ENCODE results near the gene STAT3.

DNA sequence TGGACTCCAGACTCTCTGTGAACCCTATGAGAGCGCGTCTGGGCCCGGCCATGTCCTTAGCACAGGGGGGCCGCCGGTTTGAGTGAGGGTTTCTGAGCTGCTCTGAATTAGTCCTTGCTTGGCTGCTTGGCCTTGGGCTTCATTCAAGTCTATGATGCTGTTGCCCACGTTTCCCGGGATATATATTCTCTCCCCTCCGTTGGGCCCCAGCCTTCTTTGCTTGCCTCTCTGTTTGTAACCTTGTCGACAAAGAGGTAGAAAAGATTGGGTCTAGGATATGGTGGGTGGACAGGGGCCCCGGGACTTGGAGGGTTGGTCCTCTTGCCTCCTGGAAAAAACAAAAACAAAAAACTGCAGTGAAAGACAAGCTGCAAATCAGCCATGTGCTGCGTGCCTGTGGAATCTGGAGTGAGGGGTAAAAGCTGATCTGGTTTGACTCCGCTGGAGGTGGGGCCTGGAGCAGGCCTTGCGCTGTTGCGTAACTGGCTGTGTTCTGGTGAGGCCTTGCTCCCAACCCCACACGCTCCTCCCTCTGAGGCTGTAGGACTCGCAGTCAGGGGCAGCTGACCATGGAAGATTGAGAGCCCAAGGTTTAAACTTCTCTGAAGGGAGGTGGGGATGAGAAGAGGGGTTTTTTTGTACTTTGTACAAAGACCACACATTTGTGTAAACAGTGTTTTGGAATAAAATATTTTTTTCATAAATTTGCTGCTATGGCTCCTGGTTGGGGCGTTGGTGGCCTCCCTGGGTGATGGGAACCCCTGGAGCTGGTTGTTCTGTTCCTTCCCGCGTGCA, 76.8 kb downstream of the STAT3 start:
- TF ChIP-seq POLR2AphosphoS5 (IDR thresholded peaks at IDR 0.05): peak; percentile 87
- no peak for TF ChIP-seq EP300 (IDR thresholded peaks at IDR 0.05)
- TF ChIP-seq, protein P1, sequence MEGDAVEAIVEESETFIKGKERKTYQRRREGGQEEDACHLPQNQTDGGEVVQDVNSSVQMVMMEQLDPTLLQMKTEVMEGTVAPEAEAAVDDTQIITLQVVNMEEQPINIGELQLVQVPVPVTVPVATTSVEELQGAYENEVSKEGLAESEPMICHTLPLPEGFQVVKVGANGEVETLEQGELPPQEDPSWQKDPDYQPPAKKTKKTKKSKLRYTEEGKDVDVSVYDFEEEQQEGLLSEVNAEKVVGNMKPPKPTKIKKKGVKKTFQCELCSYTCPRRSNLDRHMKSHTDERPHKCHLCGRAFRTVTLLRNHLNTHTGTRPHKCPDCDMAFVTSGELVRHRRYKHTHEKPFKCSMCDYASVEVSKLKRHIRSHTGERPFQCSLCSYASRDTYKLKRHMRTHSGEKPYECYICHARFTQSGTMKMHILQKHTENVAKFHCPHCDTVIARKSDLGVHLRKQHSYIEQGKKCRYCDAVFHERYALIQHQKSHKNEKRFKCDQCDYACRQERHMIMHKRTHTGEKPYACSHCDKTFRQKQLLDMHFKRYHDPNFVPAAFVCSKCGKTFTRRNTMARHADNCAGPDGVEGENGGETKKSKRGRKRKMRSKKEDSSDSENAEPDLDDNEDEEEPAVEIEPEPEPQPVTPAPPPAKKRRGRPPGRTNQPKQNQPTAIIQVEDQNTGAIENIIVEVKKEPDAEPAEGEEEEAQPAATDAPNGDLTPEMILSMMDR (IDR thresholded peaks at IDR 0.05): no peak
